ENCODE data around the gene KAZN. TPM values are rescaled to one million over a fixed set of nuclear protein-coding genes. Genes with fewer than 3 reads are reported as not detected.

KAZN gene
- total and polyA plus RNA-seq, 2 of the 8 experiments (the other 6 are each of a cell fraction or from before 2014, with no cell fraction given): 3.7 to 11.8 TPM

- Histone ChIP-seq H4K8ac (ENCODE audit: extremely low read depth, insufficient read depth, low read length) (no peak overlapping the region), H3K9ac (replicated peaks in 1 of 4; ENCODE audit: extremely low read depth in 1 of 4, low read depth in 3 of 4, low read length in 3 of 4) (no peak overlapping the region), H3K4me3 (ENCODE audit: extremely low read depth in 1 of 4, insufficient read depth in 2 of 4, low read depth in 3 of 4, low read length in 4 of 4) (no peak overlapping the region), H3K4me2 (ENCODE audit: insufficient read depth in 1 of 2, low read depth in 2 of 2, low read length in 2 of 2) (no peak overlapping the region), H3K79me2 (ENCODE audit: control insufficient read depth in 1 of 2, insufficient read depth in 2 of 2, low read length in 2 of 2) (no peaks in the 10 kb centered on the region), H4K20me1 (replicated peaks in 1 of 2; ENCODE audit: control insufficient read depth in 1 of 2, insufficient read depth in 2 of 2, low read length in 2 of 2) (no peaks in the 10 kb centered on the region), H3K14ac (ENCODE audit: insufficient read length) (no peak overlapping the region), H3K56ac (replicated peaks; ENCODE audit: insufficient read length, low read depth, low read length) (no peak overlapping the region), H4K5ac (ENCODE audit: insufficient read length, low read depth, low read length) (no peak overlapping the region), H2BK120ac (replicated peaks; ENCODE audit: low read depth, low read length) (no peak overlapping the region), H3K23ac (ENCODE audit: insufficient read length) (no peak overlapping the region), H3K36me3 (ENCODE audit: control insufficient read depth in 2 of 4, insufficient read depth in 4 of 4, low read length in 3 of 4) (no peaks in the 10 kb centered on the region), H3K4ac (replicated peaks; ENCODE audit: insufficient read length, low read depth, low read length) (no peak overlapping the region), H3K27ac (ENCODE audit: low read depth, low read length) (no peak overlapping the region), H2BK5ac (ENCODE audit: low read depth, low read length) (no peak overlapping the region), H3K23me2 (ENCODE audit: low read depth, low read length) (no peaks in the 10 kb centered on the region), H2BK15ac (ENCODE audit: low read length) (no peak overlapping the region), H2AFZ (ENCODE audit: low read length) (no peak overlapping the region), H3K27me3 (replicated peaks in 1 of 4; ENCODE audit: control insufficient read depth in 3 of 4, extremely low read depth in 1 of 4, insufficient read depth in 3 of 4, low read length in 3 of 4) (no peaks in the 10 kb centered on the region), H2BK20ac (ENCODE audit: low read length) (no peak overlapping the region), H3K18ac (ENCODE audit: extremely low read depth, low read length) (no peak overlapping the region), H3K9me3 (ENCODE audit: insufficient read depth in 2 of 2, low read depth in 1 of 2, low read length in 1 of 2) (no peaks in the 10 kb centered on the region), H4K91ac (replicated peaks; ENCODE audit: insufficient read length, low read length) (no peak overlapping the region), H3K79me1 (ENCODE audit: low read depth, low read length) (no peaks in the 10 kb centered on the region), H2BK12ac (ENCODE audit: low read depth, low read length) (no peak overlapping the region), H3K4me1 (replicated peaks in 1 of 4; ENCODE audit: control insufficient read depth in 3 of 4, insufficient read depth in 4 of 4, low read length in 3 of 4) (no peaks in the 10 kb centered on the region), H2AK5ac (ENCODE audit: low read depth, low read length) (no peak overlapping the region)
- ChIA-PET CTCF (ENCODE audit: partially characterized antibody) (interaction anchor here (0.7 to 2.3 kb wide), 4 partner anchors 30 to 182 kb away, joined by 3 to 7 read pairs (median 6); no protein-coding TSS in a partner anchor), POLR2A (ENCODE audit: partially characterized antibody) (no interaction called here)
- no peak for DNase-seq (ENCODE audit: low read depth in 1 of 2, low spot score in 2 of 2)
- FAIRE-seq: no peak
- TF ChIP-seq RAD21 (IDR thresholded peaks at IDR 0.05 in 1 of 2, conservative IDR thresholded peaks at IDR 0.05 in 1 of 2; ENCODE audit: low read depth in 2 of 2, low read length in 2 of 2): no peak
- TF ChIP-seq MAX (IDR thresholded peaks at IDR 0.05): no peak
- TF ChIP-seq CTCF (IDR thresholded peaks at IDR 0.05; ENCODE audit: control extremely low read depth in 1 of 3, insufficient read depth in 1 of 3, low read depth in 1 of 3, low read length in 3 of 3): no peak
- no peak for TF ChIP-seq ASH2L (IDR thresholded peaks at IDR 0.05; ENCODE audit: low read length)
- no peak for TF ChIP-seq TEAD4 (IDR thresholded peaks at IDR 0.05; ENCODE audit: low read depth, low read length)
- TF ChIP-seq YY1 (IDR thresholded peaks at IDR 0.05; ENCODE audit: low read depth, low read length): no peak
- WGBS, 2 experiments (ENCODE audit: extremely low coverage in 1 of 2, insufficient coverage in 1 of 2, insufficient read length in 1 of 2, insufficient replicate concordance in 2 of 2, low coverage in 1 of 2, low lambda C conversion rate in 2 of 2, missing lambda C conversion rate in 1 of 2): 77% methylated on average over 7 of the region's 7 CpGs; no CpG with 5 or more reads in 1 of the 2 experiments
Observed at GRCh38 chr1:15122331-15122730, 523.8 kb downstream of the KAZN start.
